NCI-H748 (cell line): Measurements from ENCODE around the gene HNRNPAB.
"Not testable (repeated sequence)": the region's sequence is repeated elsewhere in the genome, so short reads cannot be mapped to it uniquely, and the experiment has no call there.

ENCODE experiments used
- DNase-seq: peaks from one replicate; lab custom pipeline; 2025; ENCODE audit not compliant: unreplicated experiment; lab: John Stamatoyannopoulos, UW

Gene HNRNPAB

GRCh38 chr5:178241688-178242231 lies 37.4 kb downstream of the HNRNPAB start:
- no peak for DNase-seq

- DNase-seq = no peak
Observed at GRCh38 chr5:178242416-178242815, 38.1 kb downstream of the HNRNPAB start.

GRCh38 chr5:178244576-178244975 lies 40.2 kb downstream of the HNRNPAB start:
- no peak for DNase-seq

GRCh38 chr5:178245389-178245788 lies 41.1 kb downstream of the HNRNPAB start:
- no peak for DNase-seq

- no peak for DNase-seq
Observed at GRCh38 chr5:178246624-178247279, 42.4 kb downstream of the HNRNPAB start.

GRCh38 chr5:178247481-178248456 lies 43.4 kb downstream of the HNRNPAB start:
- no peak for DNase-seq

- no peak for DNase-seq
Observed at GRCh38 chr5:178248750-178249149, 44.4 kb downstream of the HNRNPAB start.

- DNase-seq = no peak
Observed at GRCh38 chr5:178249191-178249989, 45.1 kb downstream of the HNRNPAB start.

GRCh38 chr5:178250263-178250662 lies 45.9 kb downstream of the HNRNPAB start:
- DNase-seq = no peak

- DNase-seq = no peak
Observed at GRCh38 chr5:178252258-178252657, 47.9 kb downstream of the HNRNPAB start.

- not testable (repeated sequence) for DNase-seq
Observed at GRCh38 chr5:178253632-178254031, 49.3 kb downstream of the HNRNPAB start.

- DNase-seq = no peak
Observed at GRCh38 chr5:178256746-178257145, 52.4 kb downstream of the HNRNPAB start.

GRCh38 chr5:178257650-178258049 lies 53.3 kb downstream of the HNRNPAB start:
- no peak for DNase-seq

GRCh38 chr5:178259623-178260536 lies 55.5 kb downstream of the HNRNPAB start:
- DNase-seq = no peak
